Measurements from ENCODE around the gene ADGRB2.
A peak's percentile ranks its signal among the peaks of the same experiment; 100 is the strongest.

The ADGRB2 gene

DNA sequence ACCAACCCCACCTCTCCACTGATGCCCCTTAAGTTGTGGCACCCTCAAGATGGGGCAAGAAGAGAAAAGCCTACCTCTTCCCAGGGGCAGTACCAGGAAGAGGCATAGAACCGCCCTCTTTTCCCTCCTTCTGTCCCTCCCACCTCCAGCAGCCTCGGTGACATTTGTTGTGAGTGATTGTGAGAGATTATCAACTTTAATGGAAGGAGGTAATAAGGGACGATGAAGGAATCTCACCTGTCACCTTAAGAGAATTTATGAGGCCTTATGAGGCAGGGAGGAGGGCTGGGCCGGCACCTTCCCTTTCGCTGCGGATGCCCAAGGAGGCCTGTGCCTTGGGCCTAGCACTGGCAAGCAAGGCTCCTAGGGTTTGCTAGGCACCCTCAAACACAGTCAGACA, 1.4 kb upstream of the ADGRB2 start:
- Histone ChIP-seq H3K4me3 (ENCODE audit: low read depth, low read length) (no peak overlapping the region), H3K4me1 (ENCODE audit: control insufficient read depth, insufficient read depth, low read length) (no peaks in the 10 kb centered on the region; the same call in 1 of the 2 replicates), H3K9me3 (ENCODE audit: control insufficient read depth, insufficient read depth, low read depth, low read length) (no peaks in the 10 kb centered on the region), H3K27ac (ENCODE audit: extremely low read depth, low read depth, low read length) (no peak overlapping the region), H3K36me3 (ENCODE audit: control insufficient read depth in 2 of 2, insufficient read depth in 1 of 2, low read length in 2 of 2) (no peaks in the 10 kb centered on the region)
- TF ChIP-seq ZNF837 (tag by site-specific recombination; IDR thresholded peaks at IDR 0.05) (no peak), KLF1 (tag by site-specific recombination; IDR thresholded peaks at IDR 0.05) (no peak), RBAK (tag by site-specific recombination; IDR thresholded peaks at IDR 0.05) (no peak), ZNF133 (tag by site-specific recombination; IDR thresholded peaks at IDR 0.05) (no peak), SP3 (tag by site-specific recombination; IDR thresholded peaks at IDR 0.05) (peak; percentile 64), SP2 (tag by site-specific recombination; IDR thresholded peaks at IDR 0.05) (peak; percentile 62), ZNF433 (tag by site-specific recombination; IDR thresholded peaks at IDR 0.05; ENCODE audit: low read depth) (no peak), ZBTB17 (tag by site-specific recombination; IDR thresholded peaks at IDR 0.05) (0 out of 2 replicates have a peak, but pooled peaks have one; percentile 13)
- TF ChIP-seq, protein P1, sequence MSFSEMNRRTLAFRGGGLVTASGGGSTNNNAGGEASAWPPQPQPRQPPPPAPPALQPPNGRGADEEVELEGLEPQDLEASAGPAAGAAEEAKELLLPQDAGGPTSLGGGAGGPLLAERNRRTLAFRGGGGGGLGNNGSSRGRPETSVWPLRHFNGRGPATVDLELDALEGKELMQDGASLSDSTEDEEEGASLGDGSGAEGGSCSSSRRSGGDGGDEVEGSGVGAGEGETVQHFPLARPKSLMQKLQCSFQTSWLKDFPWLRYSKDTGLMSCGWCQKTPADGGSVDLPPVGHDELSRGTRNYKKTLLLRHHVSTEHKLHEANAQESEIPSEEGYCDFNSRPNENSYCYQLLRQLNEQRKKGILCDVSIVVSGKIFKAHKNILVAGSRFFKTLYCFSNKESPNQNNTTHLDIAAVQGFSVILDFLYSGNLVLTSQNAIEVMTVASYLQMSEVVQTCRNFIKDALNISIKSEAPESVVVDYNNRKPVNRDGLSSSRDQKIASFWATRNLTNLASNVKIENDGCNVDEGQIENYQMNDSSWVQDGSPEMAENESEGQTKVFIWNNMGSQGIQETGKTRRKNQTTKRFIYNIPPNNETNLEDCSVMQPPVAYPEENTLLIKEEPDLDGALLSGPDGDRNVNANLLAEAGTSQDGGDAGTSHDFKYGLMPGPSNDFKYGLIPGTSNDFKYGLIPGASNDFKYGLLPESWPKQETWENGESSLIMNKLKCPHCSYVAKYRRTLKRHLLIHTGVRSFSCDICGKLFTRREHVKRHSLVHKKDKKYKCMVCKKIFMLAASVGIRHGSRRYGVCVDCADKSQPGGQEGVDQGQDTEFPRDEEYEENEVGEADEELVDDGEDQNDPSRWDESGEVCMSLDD (tag by site-specific recombination; IDR thresholded peaks at IDR 0.05), result 0 out of 2 replicates have a peak, but pooled peaks have one; percentile 9
- TF ChIP-seq, protein P2, sequence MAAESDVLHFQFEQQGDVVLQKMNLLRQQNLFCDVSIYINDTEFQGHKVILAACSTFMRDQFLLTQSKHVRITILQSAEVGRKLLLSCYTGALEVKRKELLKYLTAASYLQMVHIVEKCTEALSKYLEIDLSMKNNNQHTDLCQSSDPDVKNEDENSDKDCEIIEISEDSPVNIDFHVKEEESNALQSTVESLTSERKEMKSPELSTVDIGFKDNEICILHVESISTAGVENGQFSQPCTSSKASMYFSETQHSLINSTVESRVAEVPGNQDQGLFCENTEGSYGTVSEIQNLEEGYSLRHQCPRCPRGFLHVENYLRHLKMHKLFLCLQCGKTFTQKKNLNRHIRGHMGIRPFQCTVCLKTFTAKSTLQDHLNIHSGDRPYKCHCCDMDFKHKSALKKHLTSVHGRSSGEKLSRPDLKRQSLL (tag by site-specific recombination; IDR thresholded peaks at IDR 0.05), result no peak
- TF ChIP-seq, protein P3, sequence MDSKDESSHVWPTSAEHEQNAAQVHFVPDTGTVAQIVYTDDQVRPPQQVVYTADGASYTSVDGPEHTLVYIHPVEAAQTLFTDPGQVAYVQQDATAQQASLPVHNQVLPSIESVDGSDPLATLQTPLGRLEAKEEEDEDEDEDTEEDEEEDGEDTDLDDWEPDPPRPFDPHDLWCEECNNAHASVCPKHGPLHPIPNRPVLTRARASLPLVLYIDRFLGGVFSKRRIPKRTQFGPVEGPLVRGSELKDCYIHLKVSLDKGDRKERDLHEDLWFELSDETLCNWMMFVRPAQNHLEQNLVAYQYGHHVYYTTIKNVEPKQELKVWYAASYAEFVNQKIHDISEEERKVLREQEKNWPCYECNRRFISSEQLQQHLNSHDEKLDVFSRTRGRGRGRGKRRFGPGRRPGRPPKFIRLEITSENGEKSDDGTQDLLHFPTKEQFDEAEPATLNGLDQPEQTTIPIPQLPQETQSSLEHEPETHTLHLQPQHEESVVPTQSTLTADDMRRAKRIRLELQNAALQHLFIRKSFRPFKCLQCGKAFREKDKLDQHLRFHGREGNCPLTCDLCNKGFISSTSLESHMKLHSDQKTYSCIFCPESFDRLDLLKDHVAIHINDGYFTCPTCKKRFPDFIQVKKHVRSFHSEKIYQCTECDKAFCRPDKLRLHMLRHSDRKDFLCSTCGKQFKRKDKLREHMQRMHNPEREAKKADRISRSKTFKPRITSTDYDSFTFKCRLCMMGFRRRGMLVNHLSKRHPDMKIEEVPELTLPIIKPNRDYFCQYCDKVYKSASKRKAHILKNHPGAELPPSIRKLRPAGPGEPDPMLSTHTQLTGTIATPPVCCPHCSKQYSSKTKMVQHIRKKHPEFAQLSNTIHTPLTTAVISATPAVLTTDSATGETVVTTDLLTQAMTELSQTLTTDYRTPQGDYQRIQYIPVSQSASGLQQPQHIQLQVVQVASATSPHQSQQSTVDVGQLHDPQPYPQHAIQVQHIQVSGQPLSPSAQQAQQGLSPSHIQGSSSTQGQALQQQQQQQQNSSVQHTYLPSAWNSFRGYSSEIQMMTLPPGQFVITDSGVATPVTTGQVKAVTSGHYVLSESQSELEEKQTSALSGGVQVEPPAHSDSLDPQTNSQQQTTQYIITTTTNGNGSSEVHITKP (tag by site-specific recombination; IDR thresholded peaks at IDR 0.05), result peak; percentile 8; the same call in 1 of the 2 replicates
- TF ChIP-seq, protein P4, sequence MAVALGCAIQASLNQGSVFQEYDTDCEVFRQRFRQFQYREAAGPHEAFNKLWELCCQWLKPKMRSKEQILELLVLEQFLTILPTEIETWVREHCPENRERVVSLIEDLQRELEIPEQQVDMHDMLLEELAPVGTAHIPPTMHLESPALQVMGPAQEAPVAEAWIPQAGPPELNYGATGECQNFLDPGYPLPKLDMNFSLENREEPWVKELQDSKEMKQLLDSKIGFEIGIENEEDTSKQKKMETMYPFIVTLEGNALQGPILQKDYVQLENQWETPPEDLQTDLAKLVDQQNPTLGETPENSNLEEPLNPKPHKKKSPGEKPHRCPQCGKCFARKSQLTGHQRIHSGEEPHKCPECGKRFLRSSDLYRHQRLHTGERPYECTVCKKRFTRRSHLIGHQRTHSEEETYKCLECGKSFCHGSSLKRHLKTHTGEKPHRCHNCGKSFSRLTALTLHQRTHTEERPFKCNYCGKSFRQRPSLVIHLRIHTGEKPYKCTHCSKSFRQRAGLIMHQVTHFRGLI (tag by site-specific recombination; IDR thresholded peaks at IDR 0.05), result no peak
- TF ChIP-seq, protein P5, sequence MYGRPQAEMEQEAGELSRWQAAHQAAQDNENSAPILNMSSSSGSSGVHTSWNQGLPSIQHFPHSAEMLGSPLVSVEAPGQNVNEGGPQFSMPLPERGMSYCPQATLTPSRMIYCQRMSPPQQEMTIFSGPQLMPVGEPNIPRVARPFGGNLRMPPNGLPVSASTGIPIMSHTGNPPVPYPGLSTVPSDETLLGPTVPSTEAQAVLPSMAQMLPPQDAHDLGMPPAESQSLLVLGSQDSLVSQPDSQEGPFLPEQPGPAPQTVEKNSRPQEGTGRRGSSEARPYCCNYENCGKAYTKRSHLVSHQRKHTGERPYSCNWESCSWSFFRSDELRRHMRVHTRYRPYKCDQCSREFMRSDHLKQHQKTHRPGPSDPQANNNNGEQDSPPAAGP (tag by site-specific recombination; IDR thresholded peaks at IDR 0.05), result peak; percentile 81
- TF ChIP-seq, protein P6, sequence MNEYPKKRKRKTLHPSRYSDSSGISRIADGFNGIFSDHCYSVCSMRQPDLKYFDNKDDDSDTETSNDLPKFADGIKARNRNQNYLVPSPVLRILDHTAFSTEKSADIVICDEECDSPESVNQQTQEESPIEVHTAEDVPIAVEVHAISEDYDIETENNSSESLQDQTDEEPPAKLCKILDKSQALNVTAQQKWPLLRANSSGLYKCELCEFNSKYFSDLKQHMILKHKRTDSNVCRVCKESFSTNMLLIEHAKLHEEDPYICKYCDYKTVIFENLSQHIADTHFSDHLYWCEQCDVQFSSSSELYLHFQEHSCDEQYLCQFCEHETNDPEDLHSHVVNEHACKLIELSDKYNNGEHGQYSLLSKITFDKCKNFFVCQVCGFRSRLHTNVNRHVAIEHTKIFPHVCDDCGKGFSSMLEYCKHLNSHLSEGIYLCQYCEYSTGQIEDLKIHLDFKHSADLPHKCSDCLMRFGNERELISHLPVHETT (tag by site-specific recombination; IDR thresholded peaks at IDR 0.05), result no peak
- TF ChIP-seq, protein P7, sequence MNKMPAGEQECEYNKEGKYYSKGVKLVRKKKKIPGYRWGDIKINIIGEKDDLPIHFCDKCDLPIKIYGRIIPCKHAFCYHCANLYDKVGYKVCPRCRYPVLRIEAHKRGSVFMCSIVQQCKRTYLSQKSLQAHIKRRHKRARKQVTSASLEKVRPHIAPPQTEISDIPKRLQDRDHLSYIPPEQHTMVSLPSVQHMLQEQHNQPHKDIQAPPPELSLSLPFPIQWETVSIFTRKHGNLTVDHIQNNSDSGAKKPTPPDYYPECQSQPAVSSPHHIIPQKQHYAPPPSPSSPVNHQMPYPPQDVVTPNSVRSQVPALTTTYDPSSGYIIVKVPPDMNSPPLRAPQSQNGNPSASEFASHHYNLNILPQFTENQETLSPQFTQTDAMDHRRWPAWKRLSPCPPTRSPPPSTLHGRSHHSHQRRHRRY (tag by site-specific recombination; IDR thresholded peaks at IDR 0.05), result no peak
- TF ChIP-seq, protein P8, sequence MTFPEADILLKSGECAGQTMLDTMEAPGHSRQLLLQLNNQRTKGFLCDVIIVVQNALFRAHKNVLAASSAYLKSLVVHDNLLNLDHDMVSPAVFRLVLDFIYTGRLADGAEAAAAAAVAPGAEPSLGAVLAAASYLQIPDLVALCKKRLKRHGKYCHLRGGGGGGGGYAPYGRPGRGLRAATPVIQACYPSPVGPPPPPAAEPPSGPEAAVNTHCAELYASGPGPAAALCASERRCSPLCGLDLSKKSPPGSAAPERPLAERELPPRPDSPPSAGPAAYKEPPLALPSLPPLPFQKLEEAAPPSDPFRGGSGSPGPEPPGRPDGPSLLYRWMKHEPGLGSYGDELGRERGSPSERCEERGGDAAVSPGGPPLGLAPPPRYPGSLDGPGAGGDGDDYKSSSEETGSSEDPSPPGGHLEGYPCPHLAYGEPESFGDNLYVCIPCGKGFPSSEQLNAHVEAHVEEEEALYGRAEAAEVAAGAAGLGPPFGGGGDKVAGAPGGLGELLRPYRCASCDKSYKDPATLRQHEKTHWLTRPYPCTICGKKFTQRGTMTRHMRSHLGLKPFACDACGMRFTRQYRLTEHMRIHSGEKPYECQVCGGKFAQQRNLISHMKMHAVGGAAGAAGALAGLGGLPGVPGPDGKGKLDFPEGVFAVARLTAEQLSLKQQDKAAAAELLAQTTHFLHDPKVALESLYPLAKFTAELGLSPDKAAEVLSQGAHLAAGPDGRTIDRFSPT (tag by site-specific recombination; IDR thresholded peaks at IDR 0.05), result 0 out of 2 replicates have a peak, but pooled peaks have one; percentile 7
- ChIA-PET CTCF (interaction anchor here (0.9 to 7.0 kb wide), 3 partner anchors 12 to 198 kb away, joined by 3 to 51 read pairs (median 7); no protein-coding TSS in a partner anchor), POLR2A (interaction anchor here (1.4 kb wide), 1 partner anchor 24 kb away, joined by 7 read pairs; no protein-coding TSS in a partner anchor)
